Kasumi-1 (cell line): ENCODE results near the gene VOPP1.

ENCODE experiments used
- DNase-seq, 2 experiments: peaks; one replicate each; lab custom pipeline; 2025; lab: John Stamatoyannopoulos, UW

The VOPP1 gene

GRCh38 chr7:55532150-55532917, 40.0 kb downstream of the VOPP1 start:
- DNase-seq = no peak

- no peak for DNase-seq
Measured at GRCh38 chr7:55531536-55531935, 40.8 kb downstream of the VOPP1 start.

GRCh38 chr7:55527307-55527706, 45.0 kb downstream of the VOPP1 start:
- no peak for DNase-seq

GRCh38 chr7:55526770-55527169, 45.5 kb downstream of the VOPP1 start:
- peak; percentile 25 to 44 for DNase-seq

GRCh38 chr7:55526329-55526728, 46.0 kb downstream of the VOPP1 start:
- no peak for DNase-seq

GRCh38 chr7:55524558-55525310, 47.6 kb downstream of the VOPP1 start:
- no peak for DNase-seq

- no peak for DNase-seq
Measured at GRCh38 chr7:55523366-55523765, 48.9 kb downstream of the VOPP1 start.

- DNase-seq = no peak
Measured at GRCh38 chr7:55521917-55522902, 50.1 kb downstream of the VOPP1 start.

- DNase-seq = no peak
Measured at GRCh38 chr7:55521512-55521911, 50.8 kb downstream of the VOPP1 start.

- DNase-seq = no peak
Measured at GRCh38 chr7:55520426-55521140, 51.7 kb downstream of the VOPP1 start.

GRCh38 chr7:55518836-55519235, 53.5 kb downstream of the VOPP1 start:
- DNase-seq = no peak

GRCh38 chr7:55517936-55518689, 54.2 kb downstream of the VOPP1 start:
- no peak for DNase-seq

GRCh38 chr7:55517191-55517633, 55.1 kb downstream of the VOPP1 start:
- no peak for DNase-seq

- no peak for DNase-seq
Measured at GRCh38 chr7:55516409-55516808, 55.9 kb downstream of the VOPP1 start.

GRCh38 chr7:55515569-55516279, 56.6 kb downstream of the VOPP1 start:
- no peak for DNase-seq

GRCh38 chr7:55514546-55515265, 57.6 kb downstream of the VOPP1 start:
- DNase-seq = no peak

- DNase-seq = no peak
Measured at GRCh38 chr7:55513868-55514267, 58.4 kb downstream of the VOPP1 start.

- no peak for DNase-seq
Measured at GRCh38 chr7:55512635-55513191, 59.6 kb downstream of the VOPP1 start.

- DNase-seq = no peak
Measured at GRCh38 chr7:55510621-55511020, 61.7 kb downstream of the VOPP1 start.
